Measurements from ENCODE around the gene CCDC71L.

- no peak for TF ChIP-seq CTCF (IDR thresholded peaks at IDR 0.05)
- TF ChIP-seq ZFX (IDR thresholded peaks at IDR 0.05; ENCODE audit: borderline replicate concordance): no peak
Measured at GRCh38 chr7:106634958-106635357, 26.0 kb downstream of the CCDC71L start.

All from 22Rv1 (cell line).